H9 (cell line): ENCODE results near the gene IPO11. TPM values are rescaled to one million over a fixed set of nuclear protein-coding genes. Genes with fewer than 3 reads are reported as not detected.

Experiments used
- DNase-seq: peaks from one replicate; pipeline ENCODE4 v3.0.0-alpha.2; 2017
- H2AFZ ChIP-seq: one replicate; pipeline ENCODE4 v1.6.1; 2013; ENCODE audit warnings: mild to moderate bottlenecking, low read length, control low read depth, moderate library complexity
- H2AK5ac ChIP-seq: 2 replicates; pipeline ENCODE4 v1.6.1; 2013; ENCODE audit warnings: low read length, control low read depth, mixed read lengths; ENCODE audit not compliant: insufficient read length
- H2BK120ac ChIP-seq: one replicate; pipeline ENCODE4 v1.6.1; 2013; ENCODE audit warnings: low read depth, mild to moderate bottlenecking, low read length, control low read depth, inconsistent platforms; ENCODE audit not compliant: poor library complexity, severe bottlenecking
- H2BK12ac ChIP-seq: 2 replicates; pipeline ENCODE4 v1.6.1; 2013; ENCODE audit warnings: low read length, control low read depth, mixed read lengths, low read depth; ENCODE audit not compliant: insufficient read length
- H2BK15ac ChIP-seq: 2 replicates; pipeline ENCODE4 v1.6.1; 2013; ENCODE audit warnings: low read depth, low read length, control low read depth
- H2BK20ac ChIP-seq: one replicate; pipeline ENCODE4 v1.6.1; 2013; ENCODE audit warnings: low read depth, mild to moderate bottlenecking, low read length, control low read depth, inconsistent platforms; ENCODE audit not compliant: poor library complexity, severe bottlenecking
- H2BK5ac ChIP-seq: 2 replicates; pipeline ENCODE4 v1.6.1; 2013; ENCODE audit warnings: low read length, control low read depth, mixed read lengths; ENCODE audit not compliant: insufficient read length
- H3K14ac ChIP-seq: 2 replicates; pipeline ENCODE4 v1.6.1; 2013; ENCODE audit warnings: low read length, control low read depth; ENCODE audit not compliant: insufficient read depth
- H3K18ac ChIP-seq: 2 replicates; pipeline ENCODE4 v1.6.1; 2013; ENCODE audit warnings: low read depth, mild to moderate bottlenecking, mixed read lengths, low read length, control low read depth; ENCODE audit not compliant: insufficient read length
- H3K23ac ChIP-seq: 2 replicates; pipeline ENCODE4 v1.6.1; 2013; ENCODE audit warnings: low read length, control low read depth, mixed read lengths, low read depth; ENCODE audit not compliant: insufficient read length
- H3K23me2 ChIP-seq: 2 replicates; pipeline ENCODE4 v1.6.1; 2013; ENCODE audit warnings: low read depth, mild to moderate bottlenecking, mixed read lengths, low read length, control low read depth; ENCODE audit not compliant: insufficient read length, poor library complexity, severe bottlenecking
- H3K27ac ChIP-seq: 2 replicates; pipeline ENCODE4 v1.5.1; 2013; ENCODE audit warnings: low read length, control low read depth, mixed read lengths, low read depth; ENCODE audit not compliant: insufficient read length
- H3K27me3 ChIP-seq: 2 replicates; pipeline ENCODE4 v1.6.1; 2013; ENCODE audit warnings: low read length, control low read depth, inconsistent platforms; ENCODE audit not compliant: insufficient read depth
- H3K4ac ChIP-seq: 2 replicates; pipeline ENCODE4 v1.6.1; 2013; ENCODE audit warnings: low read depth, mild to moderate bottlenecking, control low read depth, inconsistent platforms, low read length, moderate library complexity
- H3K4me1 ChIP-seq: 2 replicates; pipeline ENCODE4 v1.6.1; 2013; ENCODE audit warnings: low read length, control low read depth, inconsistent platforms; ENCODE audit not compliant: insufficient read depth
- H3K4me2 ChIP-seq: 2 replicates; pipeline ENCODE4 v1.6.1; 2013; ENCODE audit warnings: low read length, control low read depth, mixed read lengths; ENCODE audit not compliant: insufficient read length, insufficient read depth
- H3K56ac ChIP-seq: 2 replicates; pipeline ENCODE4 v1.6.1; 2013; ENCODE audit warnings: low read depth, mild to moderate bottlenecking, mixed read lengths, low read length, control low read depth; ENCODE audit not compliant: insufficient read length
- H3K79me1 ChIP-seq: 2 replicates; pipeline ENCODE4 v1.6.1; 2013; ENCODE audit warnings: low read depth, mild to moderate bottlenecking, moderate library complexity, low read length, control low read depth, inconsistent platforms; ENCODE audit not compliant: insufficient read depth, poor library complexity, severe bottlenecking
- H3K79me2 ChIP-seq: 2 replicates; pipeline ENCODE4 v1.6.1; 2013; ENCODE audit warnings: low read length, control low read depth, inconsistent platforms; ENCODE audit not compliant: insufficient read depth
- H3K9ac ChIP-seq: 2 replicates; pipeline ENCODE4 v1.6.1; 2013; ENCODE audit warnings: low read length, control low read depth, mixed read lengths; ENCODE audit not compliant: insufficient read length; ENCODE audit errors: extremely low read depth
- H3K9me3 ChIP-seq: one replicate; pipeline ENCODE4 v1.6.1; 2013; ENCODE audit warnings: low read depth, low read length, inconsistent platforms; ENCODE audit not compliant: control insufficient read depth
- H3T11ph ChIP-seq: one replicate; pipeline ENCODE4 v1.6.1; 2013; ENCODE audit warnings: mild to moderate bottlenecking, low read length, control low read depth, inconsistent platforms
- H4K20me1 ChIP-seq: one replicate; pipeline ENCODE4 v1.6.1; 2013; ENCODE audit not compliant: control insufficient read depth, insufficient read length, insufficient read depth
- H4K5ac ChIP-seq: 2 replicates; pipeline ENCODE4 v1.6.1; 2013; ENCODE audit warnings: low read depth, mild to moderate bottlenecking, mixed read lengths, low read length, control low read depth; ENCODE audit not compliant: insufficient read length
- H4K8ac ChIP-seq: replicated peaks from 2 replicates; pipeline ENCODE4 v1.6.1; 2013; ENCODE audit warnings: low read length, control low read depth, mixed read lengths, low read depth; ENCODE audit not compliant: insufficient read length
- H4K91ac ChIP-seq: 2 replicates; pipeline ENCODE4 v1.6.1; 2013; ENCODE audit warnings: low read depth, mild to moderate bottlenecking, moderate library complexity, mixed read lengths, low read length, control low read depth; ENCODE audit not compliant: insufficient read length
- H3K27ac Mint-ChIP-seq, 3 experiments: 2 replicates in 2 of 3; 3 replicates in 1 of 3; pipeline ENCODE4 v1.8.0; 2020 to 2021; ENCODE audit warnings: mixed read lengths in 3 of 3, mild to moderate bottlenecking in 1 of 3, moderate library complexity in 1 of 3
- H3K27me3 Mint-ChIP-seq: 2 replicates; pipeline ENCODE4 v1.8.0; 2021; ENCODE audit warnings: low read depth, mild to moderate bottlenecking, moderate library complexity, mixed read lengths
- H3K36me3 Mint-ChIP-seq, 3 experiments: 2 replicates in 2 of 3; 3 replicates in 1 of 3; pipeline ENCODE4 v1.8.0; 2020 to 2021; ENCODE audit warnings: low read depth in 3 of 3, mixed read lengths in 3 of 3; ENCODE audit not compliant: insufficient read depth in 1 of 3
- H3K4me1 Mint-ChIP-seq, 2 experiments: 2 replicates each; pipeline ENCODE4 v1.8.0; 2020; ENCODE audit warnings: mixed read lengths in 2 of 2
- H3K4me3 Mint-ChIP-seq, 2 experiments: 2 replicates in 1 of 2; 3 replicates in 1 of 2; pipeline ENCODE4 v1.8.0; 2020 to 2021; ENCODE audit warnings: mild to moderate bottlenecking in 2 of 2, mixed read lengths in 2 of 2, moderate library complexity in 1 of 2
- H3K9me3 Mint-ChIP-seq, 2 experiments: 2 replicates in 1 of 2; 3 replicates in 1 of 2; pipeline ENCODE4 v1.8.0; 2020; ENCODE audit warnings: mild to moderate bottlenecking in 2 of 2, mixed read lengths in 2 of 2, moderate library complexity in 1 of 2
- CTCF ChIP-seq: fragments of 200-600 bp; sonication (generic); conservative IDR thresholded peaks from 3 replicates; pipeline ENCODE4 v1.8.0; 2021; ENCODE audit warnings: antibody characterized with exemption, mild to moderate bottlenecking
- WGBS: extraction: QIAGEN DNeasy Blood & Tissue Kit; methylation state at CpG from one replicate; pipeline ENCODE4 v1.1.7; 2013; ENCODE audit warnings: missing lambda C conversion rate, low lambda C conversion rate, mixed read lengths; ENCODE audit not compliant: insufficient read length; ENCODE audit errors: extremely low coverage; 5-methylcytosine and 5-hydroxymethylcytosine counted together
- total RNA-seq: library from RNA; stranded (reverse); gene quantifications from 2 replicates; pipeline ENCODE4 v1.2.1, GENCODE V29; 2021

IPO11 gene
- total RNA-seq, 1 experiment from 2014 or later: 63.0 TPM

- Histone ChIP-seq H2AFZ (no peak overlapping the region), H3T11ph (no peak overlapping the region), H3K79me1 (no peaks in the 10 kb centered on the region), H3K18ac (no peak overlapping the region), H3K23me2 (no peaks in the 10 kb centered on the region), H3K27ac (no peak overlapping the region), H4K20me1 (no peaks in the 10 kb centered on the region), H2BK5ac (no peak overlapping the region), H3K4me1 (no peaks in the 10 kb centered on the region), H3K79me2 (no peaks in the 10 kb centered on the region), H3K56ac (no peak overlapping the region), H2BK120ac (no peak overlapping the region), H3K14ac (no peak overlapping the region), H4K8ac (no peak overlapping the region), H3K9me3 (no peaks in the 10 kb centered on the region), H3K9ac (no peak overlapping the region), H2BK15ac (no peak overlapping the region), H3K23ac (no peak overlapping the region), H2BK12ac (no peak overlapping the region), H3K4me2 (no peak overlapping the region), H3K4ac (no peak overlapping the region), H4K91ac (no peak overlapping the region), H4K5ac (no peak overlapping the region), H2BK20ac (no peak overlapping the region), H2AK5ac (no peak overlapping the region), H3K27me3 (no peaks in the 10 kb centered on the region)
- Mint-ChIP-seq H3K4me3 (no peak overlapping the region), H3K9me3 (no peaks in the 10 kb centered on the region), H3K27ac (peak overlapping the region in 1 of 3 experiments; percentile 36; a peak in 3 of 7 replicates), H3K27me3 (no peaks in the 10 kb centered on the region), H3K4me1 (peaks cover 2 to 4% of the 10 kb centered on the region in 2 experiments; a peak in 3 of 4 replicates), H3K36me3 (no peaks in the 10 kb centered on the region; a peak in 1 of 7 replicates)
- no CpG with 5 or more reads among the region's 4 CpGs for WGBS
- no peak for TF ChIP-seq CTCF
- DNase-seq: no peak
Observed at GRCh38 chr5:62576570-62577170, 164.1 kb downstream of the IPO11 start.
